Transverse colon (tissue), 4 donors: ENCODE results near the gene MAGI2. TPM values are rescaled to one million over a fixed set of nuclear protein-coding genes. Genes with fewer than 3 reads are reported as not detected.

Experiments used
- DNase-seq: peaks from one replicate; pipeline ENCODE4 v3.0.0-alpha.2; 2019
- H3K27ac ChIP-seq, 4 donors: fragments of 200-600 bp; sonication (generic); 2 replicates each; pipeline ENCODE4 v1.5.1; 2016 to 2018; ENCODE audit warnings: inconsistent platforms in 4 of 4
- H3K27me3 ChIP-seq: fragments of 200-600 bp; sonication (generic); 2 replicates; pipeline ENCODE4 v1.5.1; 2017; ENCODE audit warnings: inconsistent platforms
- H3K36me3 ChIP-seq, 4 donors: fragments of 200-600 bp; sonication (generic); 2 replicates each; pipeline ENCODE4 v1.5.1; 2017 to 2019; ENCODE audit warnings: inconsistent platforms in 4 of 4
- H3K4me1 ChIP-seq, 4 donors: fragments of 200-600 bp; sonication (generic); 2 replicates each; pipeline ENCODE4 v1.5.1; 2017 to 2020; ENCODE audit warnings: inconsistent platforms in 4 of 4
- H3K4me3 ChIP-seq, 4 donors: fragments of 200-600 bp; sonication (generic); 1 replicate in 1 of 4; 2 replicates in 3 of 4; pipeline versions ENCODE4 v1.5.1 to v1.6.1; 2017 to 2019; ENCODE audit warnings: inconsistent platforms in 4 of 4
- H3K9me3 ChIP-seq, 2 donors: fragments of 200-600 bp; sonication (generic); 2 replicates each; pipeline ENCODE4 v1.5.1; 2017 to 2019; ENCODE audit warnings: inconsistent platforms in 2 of 2
- CTCF ChIP-seq, 5 experiments: fragments of 200-600 bp in 3 of 5; fragments of 450-650 bp in 2 of 5; sonication (generic) in 3 of 5; IDR thresholded peaks; 1 replicate in 2 of 5; 2 replicates in 3 of 5; pipeline ENCODE4 v1.5.1; 2016 to 2017; ENCODE audit warnings: antibody characterized with exemption in 5 of 5, inconsistent platforms in 3 of 5, mild to moderate bottlenecking in 2 of 5, moderate library complexity in 1 of 5
- EP300 ChIP-seq: sonication (generic); formaldehyde crosslinking; IDR thresholded peaks from one replicate; pipeline ENCODE4 v1.6.1; 2017; ENCODE audit warnings: antibody characterized with exemption, low read depth
- POLR2A ChIP-seq: fragments of 450-650 bp; IDR thresholded peaks from one replicate; pipeline ENCODE4 v1.6.1; 2016; ENCODE audit warnings: antibody characterized with exemption, mild to moderate bottlenecking, moderate library complexity
- POLR2AphosphoS5 ChIP-seq, 3 donors: sonication (generic); formaldehyde crosslinking; IDR thresholded peaks; one replicate each; pipeline ENCODE4 v1.6.1; 2016; ENCODE audit warnings: antibody characterized with exemption in 3 of 3
- WGBS, 2 donors: methylation state at CpG; one replicate each; pipeline ENCODE4 v1.1.5; 2018; ENCODE audit warnings: low coverage in 1 of 2; 5-methylcytosine and 5-hydroxymethylcytosine counted together
- in situ Hi-C, 4 donors: fragments of 200-750 bp; cut with MboI; loops; one replicate each; pipeline versions ENCODE4 v1.15.0 to v1.15.1; 2017; ENCODE audit warnings: low sequenced_read_pairs in 3 of 4, low pct_ligation_motif_present in 1 of 4, low pct_unique_long_range_greater_than_20kb in 1 of 4
- intact Hi-C: fragments of 100-400 bp; cut with DNase I; formaldehyde crosslinking; loops from one replicate; pipeline ENCODE4 v1.15.1; 2023; ENCODE audit warnings: low total_unique reads
- total RNA-seq, 4 donors: library from RNA; depleted of rRNA; stranded (reverse); fragments of >200 nt; gene quantifications; one replicate each; pipeline ENCODE4 v1.1.0, GENCODE V29; 2016

The MAGI2 gene
- total RNA-seq, 4 donors from 2014 or later: 1.6 to 9.7 (median 4.1) TPM

GRCh38 chr7:78164459-78164858 lies 1289.0 kb downstream of the MAGI2 start:
- H3K9me3 ChIP-seq: no peaks in the 10 kb centered on the region
- H3K36me3 ChIP-seq: no peaks in the 10 kb centered on the region
- no peak overlapping the region for H3K27ac ChIP-seq
- intact Hi-C loops: no loop called here
- no peak for DNase-seq
- WGBS, 2 donors: 20 to 68% methylated on average over 1 of the region's 1 CpG
- no peaks in the 10 kb centered on the region for H3K27me3 ChIP-seq
- no peak for TF ChIP-seq CTCF (IDR thresholded peaks at IDR 0.05)
- TF ChIP-seq POLR2A: no peak
- no peak for TF ChIP-seq POLR2AphosphoS5 (IDR thresholded peaks at IDR 0.05)
- no peak for TF ChIP-seq EP300
- no peak overlapping the region for H3K4me3 ChIP-seq
- in situ Hi-C loops: no loop called here
- H3K4me1 ChIP-seq: no peaks in the 10 kb centered on the region

GRCh38 chr7:78161781-78162180 lies 1291.7 kb downstream of the MAGI2 start:
- WGBS, 2 donors: 61 to 68% methylated on average over 5 of the region's 5 CpGs
- in situ Hi-C loops: no loop called here
- H3K4me3 ChIP-seq: no peak overlapping the region
- no peaks in the 10 kb centered on the region for H3K9me3 ChIP-seq
- no peaks in the 10 kb centered on the region for H3K4me1 ChIP-seq
- intact Hi-C loops: no loop called here
- H3K36me3 ChIP-seq: no peaks in the 10 kb centered on the region
- no peak for DNase-seq
- no peak for TF ChIP-seq POLR2AphosphoS5 (IDR thresholded peaks at IDR 0.05)
- TF ChIP-seq POLR2A: no peak
- TF ChIP-seq EP300: no peak
- no peak for TF ChIP-seq CTCF (IDR thresholded peaks at IDR 0.05)
- H3K27me3 ChIP-seq: no peaks in the 10 kb centered on the region
- no peak overlapping the region for H3K27ac ChIP-seq

GRCh38 chr7:78159545-78159944 lies 1293.9 kb downstream of the MAGI2 start:
- no peak overlapping the region for H3K27ac ChIP-seq
- no peak overlapping the region for H3K4me3 ChIP-seq
- H3K36me3 ChIP-seq: no peaks in the 10 kb centered on the region
- H3K4me1 ChIP-seq: no peaks in the 10 kb centered on the region
- no peaks in the 10 kb centered on the region for H3K27me3 ChIP-seq
- intact Hi-C loops: no loop called here
- no peak for DNase-seq
- TF ChIP-seq POLR2AphosphoS5 (IDR thresholded peaks at IDR 0.05): no peak
- TF ChIP-seq EP300: no peak
- no peak for TF ChIP-seq POLR2A
- no peak for TF ChIP-seq CTCF (IDR thresholded peaks at IDR 0.05)
- in situ Hi-C loops: no loop called here
- WGBS, 2 donors: 70 to 95% methylated on average over 1 to 2 of the region's 2 CpGs
- no peaks in the 10 kb centered on the region for H3K9me3 ChIP-seq

GRCh38 chr7:78153285-78153684 lies 1300.2 kb downstream of the MAGI2 start:
- TF ChIP-seq POLR2A: no peak
- TF ChIP-seq POLR2AphosphoS5 (IDR thresholded peaks at IDR 0.05): no peak
- TF ChIP-seq CTCF (IDR thresholded peaks at IDR 0.05): no peak
- no peak for TF ChIP-seq EP300
- H3K4me3 ChIP-seq: no peak overlapping the region
- H3K9me3 ChIP-seq: no peaks in the 10 kb centered on the region
- no peak overlapping the region for H3K27ac ChIP-seq
- WGBS, 2 donors: 62 to 66% methylated on average over 1 to 4 of the region's 4 CpGs
- no peak for DNase-seq
- in situ Hi-C loops: no loop called here
- no peaks in the 10 kb centered on the region for H3K27me3 ChIP-seq
- H3K36me3 ChIP-seq: no peaks in the 10 kb centered on the region
- no peaks in the 10 kb centered on the region for H3K4me1 ChIP-seq
- intact Hi-C loops: no loop called here
